ENCODE results near the gene C12orf75. TPM values are rescaled to one million over a fixed set of nuclear protein-coding genes. Genes with fewer than 3 reads are reported as not detected.

Gene C12orf75
- total RNA-seq, 1 donor from 2014 or later = 1.8 TPM

Other genes with a start within 250 kb of the C12orf75 start
- 2.5 TPM for gene ALDH1L2, start 246.2 kb upstream of the C12orf75 start, total RNA-seq
- gene WASHC4, start 223.0 kb upstream of the C12orf75 start, total RNA-seq = 26.4 TPM
- 16.2 TPM for gene APPL2, start 94.5 kb upstream of the C12orf75 start, total RNA-seq